Glutamatergic neuron (in vitro differentiated cells): Measurements from ENCODE around the gene ZNF254. TPM values are rescaled to one million over a fixed set of nuclear protein-coding genes. Genes with fewer than 3 reads are reported as not detected.
"Not testable (repeated sequence)": the region's sequence is repeated elsewhere in the genome, so short reads cannot be mapped to it uniquely, and the experiment has no call there.

Source experiments
- DNase-seq: peaks from one replicate; pipeline ENCODE4 v3.0.0; 2022
- H3K27ac Mint-ChIP-seq: one replicate; pipeline ENCODE4 v1.8.0; 2020; ENCODE audit warnings: mild to moderate bottlenecking, mixed read lengths, inconsistent platforms; ENCODE audit not compliant: unreplicated experiment
- H3K27me3 Mint-ChIP-seq: one replicate; pipeline ENCODE4 v1.8.0; 2020; ENCODE audit warnings: mild to moderate bottlenecking, moderate library complexity, mixed read lengths, inconsistent platforms; ENCODE audit not compliant: unreplicated experiment
- H3K36me3 Mint-ChIP-seq: one replicate; pipeline ENCODE4 v1.8.0; 2020; ENCODE audit warnings: mild to moderate bottlenecking, mixed read lengths, inconsistent platforms; ENCODE audit not compliant: unreplicated experiment
- H3K4me1 Mint-ChIP-seq: one replicate; pipeline ENCODE4 v1.8.0; 2020; ENCODE audit warnings: mild to moderate bottlenecking, low read depth, mixed read lengths, inconsistent platforms; ENCODE audit not compliant: unreplicated experiment
- H3K4me3 Mint-ChIP-seq: one replicate; pipeline ENCODE4 v1.8.0; 2020; ENCODE audit warnings: mild to moderate bottlenecking, mixed read lengths, inconsistent platforms; ENCODE audit not compliant: unreplicated experiment
- H3K9me3 Mint-ChIP-seq: one replicate; pipeline ENCODE4 v1.8.0; 2020; ENCODE audit warnings: mild to moderate bottlenecking, moderate library complexity, mixed read lengths, inconsistent platforms; ENCODE audit not compliant: unreplicated experiment
- CTCF ChIP-seq: fragments of 200-600 bp; sonication (generic); IDR thresholded peaks from one replicate; pipeline ENCODE4 v1.5.0; 2021; ENCODE audit not compliant: partially characterized antibody, unreplicated experiment
- total RNA-seq: library from RNA; stranded (reverse); fragmentation: NEBNext Ultra II Directional; extraction: Animal tissue kit (Norgen Biotek cat#: 25700); gene quantifications from one replicate; pipeline ENCODE4 v1.2.1, GENCODE V29; 2021; ENCODE audit not compliant: unreplicated experiment

ZNF254 gene
- total RNA-seq, 1 donor from 2014 or later = 56.0 TPM

- no peak for TF ChIP-seq CTCF
- no peak overlapping the region for H3K4me3 Mint-ChIP-seq
- DNase-seq = no peak
- peaks cover 14% of the 10 kb centered on the region for H3K36me3 Mint-ChIP-seq
- peaks cover 5% of the 10 kb centered on the region for H3K27me3 Mint-ChIP-seq
- H3K27ac Mint-ChIP-seq = no peak overlapping the region
- peaks cover 10% of the 10 kb centered on the region for H3K9me3 Mint-ChIP-seq
- peaks cover 3% of the 10 kb centered on the region for H3K4me1 Mint-ChIP-seq
Measured at GRCh38 chr19:24069905-24070657, 16.9 kb upstream of the ZNF254 start.

- Mint-ChIP-seq H3K4me1 (peaks cover 3% of the 10 kb centered on the region), H3K4me3 (no peak overlapping the region), H3K36me3 (peaks cover 18% of the 10 kb centered on the region), H3K27ac (no peak overlapping the region), H3K27me3 (peaks cover 5% of the 10 kb centered on the region), H3K9me3 (peaks cover 13% of the 10 kb centered on the region)
- TF ChIP-seq CTCF = no peak
- no peak for DNase-seq
Measured at GRCh38 chr19:24071078-24071477, 15.9 kb upstream of the ZNF254 start.

GRCh38 chr19:24072720-24073119 is 14.3 kb upstream of the ZNF254 start:
- Mint-ChIP-seq H3K36me3 (peaks cover 18% of the 10 kb centered on the region), H3K9me3 (peaks cover 13% of the 10 kb centered on the region), H3K27ac (no peak overlapping the region), H3K27me3 (peaks cover 5% of the 10 kb centered on the region), H3K4me3 (no peak overlapping the region), H3K4me1 (peaks cover 3% of the 10 kb centered on the region)
- DNase-seq = no peak
- TF ChIP-seq CTCF = no peak

- peaks cover 18% of the 10 kb centered on the region for H3K36me3 Mint-ChIP-seq
- no peak overlapping the region for H3K4me3 Mint-ChIP-seq
- DNase-seq = no peak
- peaks cover 11% of the 10 kb centered on the region for H3K9me3 Mint-ChIP-seq
- TF ChIP-seq CTCF = no peak
- H3K27me3 Mint-ChIP-seq = peaks cover 4% of the 10 kb centered on the region
- H3K27ac Mint-ChIP-seq = no peak overlapping the region
- peaks cover 7% of the 10 kb centered on the region for H3K4me1 Mint-ChIP-seq
Measured at GRCh38 chr19:24073807-24074206, 13.2 kb upstream of the ZNF254 start.

GRCh38 chr19:24074720-24075454 is 12.1 kb upstream of the ZNF254 start:
- H3K27ac Mint-ChIP-seq = no peak overlapping the region
- DNase-seq = no peak
- peaks cover 11% of the 10 kb centered on the region for H3K9me3 Mint-ChIP-seq
- H3K4me3 Mint-ChIP-seq = no peak overlapping the region
- TF ChIP-seq CTCF = no peak
- H3K4me1 Mint-ChIP-seq = peaks cover 7% of the 10 kb centered on the region
- peaks cover 4% of the 10 kb centered on the region for H3K27me3 Mint-ChIP-seq
- H3K36me3 Mint-ChIP-seq = peaks cover 18% of the 10 kb centered on the region

GRCh38 chr19:24075530-24075929 is 11.5 kb upstream of the ZNF254 start:
- not testable (repeated sequence) for DNase-seq, H3K4me3 Mint-ChIP-seq, H3K27me3 Mint-ChIP-seq, H3K4me1 Mint-ChIP-seq, H3K27ac Mint-ChIP-seq
- Mint-ChIP-seq H3K9me3 (peaks cover 11% of the 10 kb centered on the region), H3K36me3 (peaks cover 18% of the 10 kb centered on the region)
